Heart left ventricle (tissue), 13 donors: ENCODE data around the gene USP9X.

ENCODE experiments used
- CTCF ChIP-seq, 12 donors: fragments of 200-600 bp; sonication (generic) in 4 of 12; IDR thresholded peaks; one replicate each; pipeline versions ENCODE4 v1.5.0 to v1.8.0; 2018 to 2022; ENCODE audit warnings: antibody characterized with exemption in 12 of 12, mild to moderate bottlenecking in 5 of 12
- POLR2A ChIP-seq, 2 donors: fragments of 450-650 bp; IDR thresholded peaks; one replicate each; pipeline ENCODE4 v1.6.1; 2017; ENCODE audit warnings: antibody characterized with exemption in 2 of 2, mild to moderate bottlenecking in 2 of 2, moderate library complexity in 2 of 2
- donor health status: ischemic (EF 13 %, LVEDD 7.1; RV severe dilation, severe dysfunction).
- donor health status: DM: no; HTN: yes; CAD: no.
- donor health status: DM: no; HTN: no; CAD: no.
- donor health status: ischemic (EF 25% LVEDD 6.9; RV normal size, moderate dysfunction).
- donor health status: ischemic (EF 25% LVEDD 5.7; RV mildly dilated, moderate dysfunction).
- donor health status: ischemic (EF 35%, LVEDD 5.7; RV mildly dilated, moderate dysfunction).
- donor health status: nonischemic (EF 11% LVEDD 7.7; RV severe dilation, severe dysfunction).
- donor health status: DM: yes; HTN: yes; CAD: no.
- donor health status: PGD.
- donor health status: ischemic (EF 29% LVEDD 5.4; RV normal size, mild dysfunction).
- donor health status: nonischemic (EF 23%, LVEDD 6.1; RV moderate dilation, normal function).

DNA sequence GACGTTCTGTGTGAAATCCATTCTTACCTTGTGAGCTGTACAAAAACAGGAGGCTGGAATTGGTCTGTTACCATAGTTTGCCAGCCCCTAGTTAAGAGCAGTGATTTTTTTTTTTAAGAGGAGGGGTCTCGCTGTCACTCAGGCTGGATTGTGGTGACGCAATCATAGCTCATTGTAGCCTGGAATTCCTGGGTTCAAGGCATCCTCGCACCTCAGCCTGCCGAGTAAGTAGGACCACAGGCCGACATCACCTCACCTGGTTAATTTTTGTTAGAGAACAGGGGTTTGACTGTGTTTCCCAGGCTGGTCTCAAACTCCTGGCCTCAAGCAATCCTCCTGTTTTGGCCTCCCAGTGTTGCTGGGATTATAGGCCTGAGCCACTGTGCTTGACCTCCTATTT is 7.5 kb downstream of the USP9X start:
- TF ChIP-seq CTCF (IDR thresholded peaks at IDR 0.05) (no peak), POLR2A (IDR thresholded peaks at IDR 0.05) (no peak)
